ENCODE results near the gene KCTD17.

GRCh38 chr22:37036655-37037377 is 14.7 kb upstream of the KCTD17 start:
- TF ChIP-seq CTCF (IDR thresholded peaks at IDR 0.05) (no peak), POLR2A (IDR thresholded peaks at IDR 0.05) (no peak)
